ENCODE data around the gene RAB38. TPM values are rescaled to one million over a fixed set of nuclear protein-coding genes. Genes with fewer than 3 reads are reported as not detected.

Gene RAB38
- total and polyA plus RNA-seq, 8 donors, result 1.0 to 9.0 (median 2.9) TPM; not detected in 1

- intact Hi-C loops (cut with DNase I; ENCODE audit: low total_unique reads), result no loop called here
These were observed 17.9 kb downstream of the RAB38 start for GRCh38 chr11:88157370-88157769.

GRCh38 chr11:88152381-88152780 is 22.9 kb downstream of the RAB38 start:
- intact Hi-C loops (cut with DNase I; ENCODE audit: low total_unique reads), result no loop called here
- DNase-seq, result peak in 1 of 2 donors; percentile 13
- H3K4me1 ChIP-seq, result no peaks in the 10 kb centered on the region
- TF ChIP-seq POLR2A (IDR thresholded peaks at IDR 0.05), result no peak
- no peaks in the 10 kb centered on the region for H3K27me3 ChIP-seq
- H3K36me3 ChIP-seq, result peaks cover 0 to 5% (median 0%) of the 10 kb centered on the region in 4 donors
- no peak overlapping the region for H3K4me3 ChIP-seq
- H3K27ac ChIP-seq, result no peak overlapping the region
- peaks cover 0 to 23% (median 11%) of the 10 kb centered on the region in 4 donors for H3K9me3 ChIP-seq

More at GRCh38 chr11:88157370-88157769, 17.9 kb downstream of the RAB38 start:
- TF ChIP-seq EP300 (IDR thresholded peaks at IDR 0.05) (no peak), CTCF (IDR thresholded peaks at IDR 0.05) (no peak), POLR2A (IDR thresholded peaks at IDR 0.05) (no peak), POLR2AphosphoS5 (IDR thresholded peaks at IDR 0.05) (no peak)
- no peaks in the 10 kb centered on the region for H3K4me1 ChIP-seq
- no peaks in the 10 kb centered on the region for H3K27me3 ChIP-seq
- H3K27ac ChIP-seq, result no peak overlapping the region
- no peak overlapping the region for H3K4me3 ChIP-seq
- H3K9me3 ChIP-seq, result peaks cover 0 to 44% (median 16%) of the 10 kb centered on the region in 4 donors
- DNase-seq, result no peak
- 69 to 83% (median 77%) methylated on average over 4 of the region's 4 CpGs for WGBS, 5 donors
- peaks cover 0 to 5% (median 0%) of the 10 kb centered on the region in 4 donors for H3K36me3 ChIP-seq

- no peak for TF ChIP-seq POLR2A (IDR thresholded peaks at IDR 0.05)
- no peak for TF ChIP-seq CTCF (IDR thresholded peaks at IDR 0.05)
- TF ChIP-seq POLR2AphosphoS5 (IDR thresholded peaks at IDR 0.05), result no peak
- TF ChIP-seq EP300 (IDR thresholded peaks at IDR 0.05), result no peak
- Histone ChIP-seq H3K36me3 (peaks cover 0 to 5% (median 0%) of the 10 kb centered on the region in 4 donors), H3K4me1 (no peaks in the 10 kb centered on the region), H3K27me3 (no peaks in the 10 kb centered on the region), H3K27ac (no peak overlapping the region), H3K9me3 (peaks cover 0 to 23% (median 11%) of the 10 kb centered on the region in 4 donors), H3K4me3 (no peak overlapping the region)
- intact Hi-C loops (cut with DNase I; ENCODE audit: low total_unique reads), result no loop called here
- 74 to 83% (median 81%) methylated on average over 5 of the region's 5 CpGs for WGBS, 5 donors
- DNase-seq, result no peak
These were observed 23.5 kb downstream of the RAB38 start for GRCh38 chr11:88151709-88152265.

- no peaks in the 10 kb centered on the region for H3K4me1 ChIP-seq
- no peaks in the 10 kb centered on the region for H3K27me3 ChIP-seq
- H3K4me3 ChIP-seq, result no peak overlapping the region
- H3K9me3 ChIP-seq, result no peaks in the 10 kb centered on the region
- no peak overlapping the region for H3K27ac ChIP-seq
- no peaks in the 10 kb centered on the region for H3K36me3 ChIP-seq
- WGBS, 5 donors, result 88 to 98% (median 96%) methylated on average over 1 of the region's 1 CpG
- intact Hi-C loops (cut with DNase I; ENCODE audit: low total_unique reads), result no loop called here
- DNase-seq, result no peak
- TF ChIP-seq POLR2A (IDR thresholded peaks at IDR 0.05) (no peak), EP300 (IDR thresholded peaks at IDR 0.05) (no peak), POLR2AphosphoS5 (IDR thresholded peaks at IDR 0.05) (no peak), CTCF (IDR thresholded peaks at IDR 0.05) (no peak)
These were observed 29.1 kb downstream of the RAB38 start for GRCh38 chr11:88146106-88146505.

GRCh38 chr11:88139865-88140264 is 35.4 kb downstream of the RAB38 start:
- no peak for TF ChIP-seq CTCF (IDR thresholded peaks at IDR 0.05)
- no peak for TF ChIP-seq EP300 (IDR thresholded peaks at IDR 0.05)
- TF ChIP-seq POLR2A (IDR thresholded peaks at IDR 0.05), result no peak
- no peak for TF ChIP-seq POLR2AphosphoS5 (IDR thresholded peaks at IDR 0.05)
- H3K27me3 ChIP-seq, result no peaks in the 10 kb centered on the region

More at GRCh38 chr11:88139865-88140264, 35.4 kb downstream of the RAB38 start:
- H3K36me3 ChIP-seq, result no peaks in the 10 kb centered on the region
- no peak for DNase-seq
- H3K9me3 ChIP-seq, result no peaks in the 10 kb centered on the region
- intact Hi-C loops (cut with DNase I; ENCODE audit: low total_unique reads), result no loop called here
- H3K27ac ChIP-seq, result no peak overlapping the region
- 30 to 91% (median 40%) methylated on average over 1 of the region's 1 CpG for WGBS, 5 donors
- H3K4me3 ChIP-seq, result no peak overlapping the region
- no peaks in the 10 kb centered on the region for H3K4me1 ChIP-seq
